CD8-positive, alpha-beta memory T cell (primary cell): ENCODE measurements around the gene RPS6KA2. TPM values are rescaled to one million over a fixed set of nuclear protein-coding genes. Genes with fewer than 3 reads are reported as not detected.

Source experiments
- CTCF ChIA-PET: fragments of 350-600 bp; sonication (Branson Sonifier 250); formaldehyde crosslinking; loops from one replicate; lab custom pipeline; 2021; ENCODE audit warnings: antibody characterized with exemption; lab: Charles Lee
- POLR2A ChIA-PET: fragments of 350-600 bp; sonication (Branson Sonifier 250); formaldehyde crosslinking; loops from one replicate; lab custom pipeline; 2021; ENCODE audit warnings: antibody characterized with exemption; lab: Charles Lee
- DNase-seq, 5 donors: peaks; one replicate each; pipeline versions ENCODE4 v3.0.0 to v3.0.0-alpha.2; 2020 to 2022; ENCODE audit warnings: mixed read lengths in 1 of 5
- H3K27ac ChIP-seq: one replicate; pipeline ENCODE4 v1.7.0; 2013; ENCODE audit warnings: low read depth, mild to moderate bottlenecking, low read length, moderate library complexity
- H3K27me3 ChIP-seq: 2 replicates; pipeline ENCODE4 v1.7.0; 2013; ENCODE audit warnings: low read length, mild to moderate bottlenecking; ENCODE audit not compliant: insufficient read depth, poor library complexity, severe bottlenecking
- H3K36me3 ChIP-seq: 2 replicates; pipeline ENCODE4 v1.7.0; 2013; ENCODE audit warnings: mild to moderate bottlenecking, low read length, moderate library complexity; ENCODE audit not compliant: insufficient read depth
- H3K4me1 ChIP-seq: 2 replicates; pipeline ENCODE4 v1.7.0; 2013; ENCODE audit warnings: mild to moderate bottlenecking, low read length, moderate library complexity; ENCODE audit not compliant: insufficient read depth
- H3K4me3 ChIP-seq: 2 replicates; pipeline ENCODE4 v1.7.0; 2013; ENCODE audit warnings: mild to moderate bottlenecking, low read length
- H3K9me3 ChIP-seq: 2 replicates; pipeline ENCODE4 v1.7.0; 2013; ENCODE audit warnings: mild to moderate bottlenecking, low read length
- H3K27ac Mint-ChIP-seq, 8 donors: one replicate each; pipeline ENCODE4 v1.8.0; 2020 to 2021; ENCODE audit warnings: mixed read lengths in 8 of 8, mild to moderate bottlenecking in 6 of 8, inconsistent platforms in 3 of 8, moderate library complexity in 3 of 8
- H3K27me3 Mint-ChIP-seq, 2 donors: one replicate each; pipeline ENCODE4 v1.8.0; 2020 to 2021; ENCODE audit warnings: mixed read lengths in 2 of 2, mild to moderate bottlenecking in 1 of 2, moderate library complexity in 1 of 2
- H3K36me3 Mint-ChIP-seq, 3 donors: one replicate each; pipeline ENCODE4 v1.8.0; 2020 to 2021; ENCODE audit warnings: mixed read lengths in 3 of 3, inconsistent platforms in 1 of 3, mild to moderate bottlenecking in 1 of 3
- H3K4me1 Mint-ChIP-seq, 3 donors: one replicate each; pipeline ENCODE4 v1.8.0; 2020 to 2021; ENCODE audit warnings: mixed read lengths in 3 of 3, inconsistent platforms in 1 of 3, mild to moderate bottlenecking in 1 of 3
- H3K4me3 Mint-ChIP-seq, 7 donors: one replicate each; pipeline ENCODE4 v1.8.0; 2020 to 2021; ENCODE audit warnings: mixed read lengths in 7 of 7, mild to moderate bottlenecking in 6 of 7, moderate library complexity in 4 of 7, inconsistent platforms in 2 of 7
- H3K9me3 Mint-ChIP-seq, 5 donors: one replicate each; pipeline ENCODE4 v1.8.0; 2020 to 2022; ENCODE audit warnings: mixed read lengths in 5 of 5, mild to moderate bottlenecking in 3 of 5, moderate library complexity in 2 of 5, inconsistent platforms in 1 of 5
- polyA plus RNA-seq: library from polyadenylated mRNA; unstranded; fragments of 300-500 nt; fragmentation: Illumina TruSeq; gene quantifications from one replicate; pipeline ENCODE4 v1.2.3, GENCODE V29; 2021
- total RNA-seq, 2 experiments: library from RNA; stranded (reverse); gene quantifications; one replicate each; pipeline ENCODE4 v1.2.3, GENCODE V29; 2021

RPS6KA2 gene
- total and polyA plus RNA-seq, 3 experiments from 2014 or later: 3.6 to 4.7 (median 4.6) TPM

GRCh38 chr6:166565084-166565967 lies 61.7 kb downstream of the RPS6KA2 start:
- Histone ChIP-seq H3K27ac (no peak overlapping the region), H3K4me1 (no peaks in the 10 kb centered on the region), H3K27me3 (no peaks in the 10 kb centered on the region), H3K9me3 (no peaks in the 10 kb centered on the region), H3K36me3 (no peaks in the 10 kb centered on the region), H3K4me3 (no peak overlapping the region)
- POLR2A ChIA-PET: no interaction called here
- DNase-seq: no peak
- Mint-ChIP-seq H3K27ac (no peak overlapping the region), H3K4me3 (no peak overlapping the region), H3K4me1 (no peaks in the 10 kb centered on the region), H3K9me3 (peaks cover 0 to 4% (median 0%) of the 10 kb centered on the region in 5 donors), H3K27me3 (peaks cover 8 to 13% of the 10 kb centered on the region in 2 donors), H3K36me3 (peaks cover 0 to 2% (median 0%) of the 10 kb centered on the region in 3 donors)
- CTCF ChIA-PET: no interaction called here

- Histone ChIP-seq H3K9me3 (no peaks in the 10 kb centered on the region), H3K27me3 (no peaks in the 10 kb centered on the region), H3K4me1 (no peaks in the 10 kb centered on the region), H3K27ac (no peak overlapping the region), H3K4me3 (no peak overlapping the region), H3K36me3 (no peaks in the 10 kb centered on the region)
- peaks cover 0 to 9% (median 2%) of the 10 kb centered on the region in 3 donors for H3K36me3 Mint-ChIP-seq
- H3K27ac Mint-ChIP-seq: no peak overlapping the region
- H3K27me3 Mint-ChIP-seq: peaks cover 8 to 13% of the 10 kb centered on the region in 2 donors
- ChIA-PET CTCF (no interaction called here), POLR2A (no interaction called here)
- H3K9me3 Mint-ChIP-seq: peaks cover 0 to 9% (median 3%) of the 10 kb centered on the region in 5 donors
- no peak overlapping the region for H3K4me3 Mint-ChIP-seq
- DNase-seq: no peak
- no peaks in the 10 kb centered on the region for H3K4me1 Mint-ChIP-seq
Observed at GRCh38 chr6:166563805-166564204, 63.2 kb downstream of the RPS6KA2 start.

GRCh38 chr6:166563200-166563599 lies 63.9 kb downstream of the RPS6KA2 start:
- no peaks in the 10 kb centered on the region for H3K27me3 ChIP-seq

DNA sequence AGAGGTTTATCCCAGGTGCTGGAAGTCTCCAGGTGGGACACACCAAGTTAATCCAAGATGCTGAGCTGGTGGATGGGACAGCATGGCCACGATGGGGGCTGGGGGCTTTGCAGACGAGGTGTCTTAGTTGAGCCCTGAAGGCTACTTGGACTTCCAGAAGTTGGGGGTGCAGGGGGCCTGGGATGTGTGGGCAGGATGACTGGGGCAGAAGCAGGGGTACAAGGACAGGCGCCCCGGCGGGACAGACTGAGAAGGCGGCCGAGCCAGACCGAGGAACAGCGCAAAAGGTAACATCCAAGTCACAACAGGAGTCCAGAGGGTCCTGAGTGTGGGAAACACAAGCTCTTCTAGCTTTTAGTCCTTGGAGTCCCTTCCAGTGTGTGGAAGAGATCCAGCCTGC lies 64.3 kb downstream of the RPS6KA2 start:
- DNase-seq: no peak
- peaks cover 0 to 11% (median 4%) of the 10 kb centered on the region in 5 donors for H3K9me3 Mint-ChIP-seq
- Histone ChIP-seq H3K27me3 (no peaks in the 10 kb centered on the region), H3K36me3 (no peaks in the 10 kb centered on the region), H3K4me1 (no peaks in the 10 kb centered on the region), H3K9me3 (no peaks in the 10 kb centered on the region), H3K27ac (no peak overlapping the region), H3K4me3 (no peak overlapping the region)
- H3K27me3 Mint-ChIP-seq: peaks cover 8 to 15% of the 10 kb centered on the region in 2 donors
- H3K4me1 Mint-ChIP-seq: no peaks in the 10 kb centered on the region
- POLR2A ChIA-PET: no interaction called here
- peak overlapping the region in 1 of 8 donors; percentile 63 for H3K27ac Mint-ChIP-seq
- peak overlapping the region in 1 of 7 donors; percentile 77 for H3K4me3 Mint-ChIP-seq
- CTCF ChIA-PET: no interaction called here
- H3K36me3 Mint-ChIP-seq: peaks cover 0 to 9% (median 2%) of the 10 kb centered on the region in 3 donors

More at GRCh38 chr6:166563200-166563599, 63.9 kb downstream of the RPS6KA2 start:
- Histone ChIP-seq H3K4me1 (no peaks in the 10 kb centered on the region), H3K4me3 (no peak overlapping the region), H3K27ac (no peak overlapping the region), H3K9me3 (no peaks in the 10 kb centered on the region), H3K36me3 (no peaks in the 10 kb centered on the region)
- peaks cover 0 to 9% (median 2%) of the 10 kb centered on the region in 3 donors for H3K36me3 Mint-ChIP-seq
- CTCF ChIA-PET: no interaction called here
- H3K9me3 Mint-ChIP-seq: peaks cover 0 to 11% (median 4%) of the 10 kb centered on the region in 5 donors
- POLR2A ChIA-PET: no interaction called here
- peaks cover 8 to 13% of the 10 kb centered on the region in 2 donors for H3K27me3 Mint-ChIP-seq
- no peak for DNase-seq
- no peak overlapping the region for H3K4me3 Mint-ChIP-seq
- H3K27ac Mint-ChIP-seq: no peak overlapping the region
- no peaks in the 10 kb centered on the region for H3K4me1 Mint-ChIP-seq

- CTCF ChIA-PET: no interaction called here
- peaks cover 0 to 5% (median 4%) of the 10 kb centered on the region in 3 donors for H3K4me1 Mint-ChIP-seq
Observed at GRCh38 chr6:166561771-166562359, 65.2 kb downstream of the RPS6KA2 start.

GRCh38 chr6:166560222-166560621 lies 66.8 kb downstream of the RPS6KA2 start:
- ChIA-PET CTCF (no interaction called here), POLR2A (no interaction called here)
- no peaks in the 10 kb centered on the region for H3K27me3 ChIP-seq
- H3K27ac ChIP-seq: no peak overlapping the region
- H3K36me3 ChIP-seq: no peaks in the 10 kb centered on the region
- H3K27ac Mint-ChIP-seq: no peak overlapping the region
- peaks cover 0 to 14% (median 2%) of the 10 kb centered on the region in 3 donors for H3K36me3 Mint-ChIP-seq
- peaks cover 14 to 37% of the 10 kb centered on the region in 2 donors for H3K27me3 Mint-ChIP-seq
- H3K4me3 ChIP-seq: no peak overlapping the region
- no peaks in the 10 kb centered on the region for H3K4me1 ChIP-seq
- no peak overlapping the region for H3K4me3 Mint-ChIP-seq
- peaks cover 0 to 5% (median 4%) of the 10 kb centered on the region in 3 donors for H3K4me1 Mint-ChIP-seq
- DNase-seq: no peak
- H3K9me3 ChIP-seq: no peaks in the 10 kb centered on the region
- H3K9me3 Mint-ChIP-seq: peaks cover 0 to 11% (median 4%) of the 10 kb centered on the region in 5 donors

More at GRCh38 chr6:166561771-166562359, 65.2 kb downstream of the RPS6KA2 start:
- POLR2A ChIA-PET: no interaction called here
- Histone ChIP-seq H3K36me3 (no peaks in the 10 kb centered on the region), H3K4me3 (no peak overlapping the region), H3K27me3 (no peaks in the 10 kb centered on the region), H3K4me1 (no peaks in the 10 kb centered on the region), H3K27ac (no peak overlapping the region), H3K9me3 (no peaks in the 10 kb centered on the region)
- H3K27me3 Mint-ChIP-seq: peaks cover 12 to 23% of the 10 kb centered on the region in 2 donors
- no peak overlapping the region for H3K4me3 Mint-ChIP-seq
- peaks cover 0 to 9% (median 2%) of the 10 kb centered on the region in 3 donors for H3K36me3 Mint-ChIP-seq
- peaks cover 0 to 11% (median 4%) of the 10 kb centered on the region in 5 donors for H3K9me3 Mint-ChIP-seq
- no peak overlapping the region for H3K27ac Mint-ChIP-seq
- DNase-seq: no peak

DNA sequence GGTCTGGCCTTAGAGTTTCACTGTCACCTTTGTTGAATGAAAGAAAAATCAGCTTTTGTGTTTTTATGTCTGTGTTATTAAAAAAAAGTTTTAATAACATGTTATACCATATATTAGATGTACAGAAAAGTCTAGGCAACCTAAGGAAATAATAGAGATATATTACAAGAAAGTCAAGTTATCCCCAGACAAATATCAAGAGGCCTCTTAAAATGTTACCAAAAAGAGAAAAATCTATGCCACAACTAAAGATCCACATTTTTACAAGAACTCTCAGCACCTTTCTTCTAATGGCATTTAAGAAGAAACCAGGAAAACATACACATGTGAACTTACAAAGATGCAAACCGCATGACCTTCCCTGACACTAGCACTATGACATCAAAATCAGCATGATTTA lies 67.4 kb downstream of the RPS6KA2 start:
- ChIA-PET CTCF (no interaction called here), POLR2A (no interaction called here)
- Histone ChIP-seq H3K27ac (no peak overlapping the region), H3K4me3 (no peak overlapping the region), H3K4me1 (no peaks in the 10 kb centered on the region), H3K36me3 (no peaks in the 10 kb centered on the region), H3K27me3 (no peaks in the 10 kb centered on the region), H3K9me3 (no peaks in the 10 kb centered on the region)
- H3K9me3 Mint-ChIP-seq: peaks cover 0 to 11% (median 4%) of the 10 kb centered on the region in 5 donors
- H3K27ac Mint-ChIP-seq: peak overlapping the region in 1 of 8 donors; percentile 7
- no peak overlapping the region for H3K4me3 Mint-ChIP-seq
- H3K4me1 Mint-ChIP-seq: peaks cover 0 to 5% (median 4%) of the 10 kb centered on the region in 3 donors
- peaks cover 0 to 14% (median 2%) of the 10 kb centered on the region in 3 donors for H3K36me3 Mint-ChIP-seq
- no peak for DNase-seq
- peaks cover 14 to 39% of the 10 kb centered on the region in 2 donors for H3K27me3 Mint-ChIP-seq

GRCh38 chr6:166559211-166559610 lies 67.8 kb downstream of the RPS6KA2 start:
- no peak for DNase-seq
- Histone ChIP-seq H3K27ac (no peak overlapping the region), H3K4me3 (no peak overlapping the region), H3K9me3 (no peaks in the 10 kb centered on the region), H3K27me3 (no peaks in the 10 kb centered on the region), H3K4me1 (no peaks in the 10 kb centered on the region), H3K36me3 (no peaks in the 10 kb centered on the region)
- no peak overlapping the region for H3K4me3 Mint-ChIP-seq
- POLR2A ChIA-PET: no interaction called here
- H3K27ac Mint-ChIP-seq: no peak overlapping the region
- peaks cover 0 to 11% (median 4%) of the 10 kb centered on the region in 5 donors for H3K9me3 Mint-ChIP-seq
- H3K4me1 Mint-ChIP-seq: peaks cover 0 to 5% (median 4%) of the 10 kb centered on the region in 3 donors
- CTCF ChIA-PET: no interaction called here
- H3K27me3 Mint-ChIP-seq: peaks cover 12 to 34% of the 10 kb centered on the region in 2 donors
- peaks cover 0 to 14% (median 2%) of the 10 kb centered on the region in 3 donors for H3K36me3 Mint-ChIP-seq
